HepG2 (cell line): ENCODE data around the gene RAD51D. TPM values are rescaled to one million over a fixed set of nuclear protein-coding genes. Genes with fewer than 3 reads are reported as not detected.
A peak's percentile ranks its signal among the peaks of the same experiment; 100 is the strongest.

Experiments used
- ARNT2 ChIP-seq: sonication (generic); formaldehyde crosslinking; IDR thresholded peaks from 2 replicates; pipeline ENCODE4 v1.8.0; 2022; ENCODE audit warnings: mild to moderate bottlenecking, low read depth, missing genetic modification reagents, moderate library complexity
- CREM ChIP-seq, 2 experiments: sonication (generic) in 1 of 2; formaldehyde crosslinking in 1 of 2; IDR thresholded peaks; 2 replicates each; pipeline versions ENCODE4 v1.4.0 to v1.6.1; 2016 to 2020; ENCODE audit warnings: antibody characterized with exemption in 1 of 2, mild to moderate bottlenecking in 1 of 2, missing genetic modification reagents in 1 of 2
- EZH2 ChIP-seq: conservative IDR thresholded peaks from 2 replicates; pipeline ENCODE4 v1.6.1; 2012; ENCODE audit warnings: mild to moderate bottlenecking, low read depth, low read length, moderate library complexity
- FOXA1 ChIP-seq, 2 experiments: fragments of 450-650 bp in 1 of 2; sonication (generic) in 1 of 2; formaldehyde crosslinking in 1 of 2; IDR thresholded peaks; 2 replicates each; pipeline versions ENCODE4 v1.4.0 to v1.6.1; 2016 to 2020; ENCODE audit warnings: missing genetic modification reagents in 1 of 2
- HDAC6 ChIP-seq: fragments of 200-600 bp; sonication (generic); IDR thresholded peaks from 2 replicates; pipeline ENCODE4 v1.7.0; 2017; ENCODE audit warnings: mild to moderate bottlenecking, antibody characterized with exemption, low read length, low read depth
- ISX ChIP-seq: sonication (generic); formaldehyde crosslinking; conservative IDR thresholded peaks from 2 replicates; pipeline ENCODE4 v1.5.0; 2020; ENCODE audit warnings: missing genetic modification reagents
- KDM1A ChIP-seq: IDR thresholded peaks from 2 replicates; pipeline ENCODE4 v1.6.1; 2016; ENCODE audit warnings: missing compliant biosample characterization
- KMT2A ChIP-seq: sonication (generic); formaldehyde crosslinking; IDR thresholded peaks from 2 replicates; pipeline ENCODE4 v1.4.0; 2020; ENCODE audit warnings: missing genetic modification reagents
- NFE2 ChIP-seq: sonication (generic); formaldehyde crosslinking; IDR thresholded peaks from 2 replicates; pipeline ENCODE4 v1.4.0; 2020; ENCODE audit warnings: missing genetic modification reagents
- REL ChIP-seq: sonication (generic); formaldehyde crosslinking; conservative IDR thresholded peaks from 2 replicates; pipeline ENCODE4 v1.8.0; 2022; ENCODE audit warnings: mild to moderate bottlenecking, missing genetic modification reagents, moderate library complexity
- RNF2 ChIP-seq: fragments of 450-650 bp; conservative IDR thresholded peaks from 2 replicates; pipeline ENCODE4 v1.6.1; 2016; ENCODE audit warnings: low read depth
- SMC3 ChIP-seq: IDR thresholded peaks from 2 replicates; pipeline ENCODE4 v1.6.1; 2011; ENCODE audit warnings: low read length, improper control_type of control experiment
- SNAPC2 ChIP-seq: sonication (generic); formaldehyde crosslinking; IDR thresholded peaks from 2 replicates; pipeline ENCODE4 v1.8.1; 2022; ENCODE audit warnings: mild to moderate bottlenecking, missing genetic modification reagents
- SYNCRIP ChIP-seq: fragments of 200-400 bp; formaldehyde crosslinking; IDR thresholded peaks from 2 replicates; pipeline ENCODE4 v1.6.1; 2018; ENCODE audit warnings: mild to moderate bottlenecking, low read depth, low read length; ENCODE audit not compliant: insufficient read depth
- TSC22D2 ChIP-seq: sonication (generic); formaldehyde crosslinking; IDR thresholded peaks from 2 replicates; pipeline ENCODE4 v1.5.1; 2020; ENCODE audit warnings: missing genetic modification reagents, mild to moderate bottlenecking, borderline replicate concordance
- U2AF2 ChIP-seq: fragments of 200-400 bp; formaldehyde crosslinking; IDR thresholded peaks from 2 replicates; pipeline ENCODE4 v1.6.1; 2017; ENCODE audit warnings: low read depth, mild to moderate bottlenecking, low read length
- ZFP36 ChIP-seq: fragments of 150-350 bp; IDR thresholded peaks from 2 replicates; pipeline ENCODE4 v1.6.1; 2018; ENCODE audit warnings: borderline replicate concordance, low read length, low read depth; ENCODE audit not compliant: partially characterized antibody
- ZFP82 ChIP-seq: sonication (generic); formaldehyde crosslinking; IDR thresholded peaks from 2 replicates; pipeline ENCODE4 v1.5.1; 2020; ENCODE audit warnings: mild to moderate bottlenecking, missing genetic modification reagents, borderline replicate concordance
- ZNF232 ChIP-seq: sonication (generic); formaldehyde crosslinking; IDR thresholded peaks from 2 replicates; pipeline ENCODE4 v1.4.0; 2020; ENCODE audit warnings: missing genetic modification reagents, borderline replicate concordance
- ZNF468 ChIP-seq: sonication (generic); formaldehyde crosslinking; IDR thresholded peaks from 2 replicates; pipeline ENCODE4 v1.8.0; 2022; ENCODE audit warnings: mild to moderate bottlenecking, moderate library complexity, missing genetic modification reagents
- ZNF589 ChIP-seq: sonication (generic); formaldehyde crosslinking; conservative IDR thresholded peaks from 2 replicates; pipeline ENCODE4 v1.8.0; 2022; ENCODE audit warnings: mild to moderate bottlenecking, moderate library complexity, missing genetic modification reagents
- ZNF891 ChIP-seq: sonication (generic); formaldehyde crosslinking; IDR thresholded peaks from 2 replicates; pipeline ENCODE4 v1.5.0; 2020; ENCODE audit warnings: mild to moderate bottlenecking, missing genetic modification reagents
- polyA plus RNA-seq, 8 experiments: library from polyadenylated mRNA; depleted of rRNA in 3 of 8; stranded (reverse) in 7 of 8; unstranded in 1 of 8; fragments of >200 nt; fragmentation: Illumina TruSeq in 4 of 8; extraction: Trizol in 4 of 8; gene quantifications; 2 replicates each; pipeline versions ENCODE4 v1.2.1 to v1.2.3, GENCODE V29; 2011 to 2016; ENCODE audit warnings: low read depth in 4 of 8, missing spikeins in 1 of 8, mixed read lengths in 1 of 8; ENCODE audit not compliant: insufficient read depth in 1 of 8
- total RNA-seq, 5 experiments: library from RNA; depleted of rRNA; stranded (reverse); fragments of >200 nt; fragmentation: Illumina TruSeq; extraction: Trizol; gene quantifications; 2 replicates each; pipeline ENCODE4 v1.2.3, GENCODE V29; 2016; ENCODE audit warnings: low read depth in 1 of 5
- TF ChIP-seq, protein P1 (sequence below): sonication (generic); formaldehyde crosslinking; IDR thresholded peaks from 2 replicates; pipeline ENCODE4 v1.5.1; 2020; ENCODE audit warnings: mild to moderate bottlenecking, missing genetic modification reagents, moderate library complexity
- TF ChIP-seq, protein P2 (sequence below): IDR thresholded peaks from 2 replicates; pipeline ENCODE4 v1.6.1; 2016; ENCODE audit warnings: missing biosample characterization, missing genetic modification reagents, low read depth
- TF ChIP-seq, protein P3 (sequence below): sonication (generic); formaldehyde crosslinking; IDR thresholded peaks from 2 replicates; pipeline ENCODE4 v1.4.0; 2020; ENCODE audit warnings: missing genetic modification reagents, borderline replicate concordance

RAD51D gene
- total and polyA plus RNA-seq, 2 of the 13 experiments (the other 11 are each of a cell fraction or from before 2014, with no cell fraction given), result 6.7 to 13.1 TPM

GRCh38 chr17:35079547-35080423 lies 39.9 kb downstream of the RAD51D start (continued):
- TF ChIP-seq, protein P1, sequence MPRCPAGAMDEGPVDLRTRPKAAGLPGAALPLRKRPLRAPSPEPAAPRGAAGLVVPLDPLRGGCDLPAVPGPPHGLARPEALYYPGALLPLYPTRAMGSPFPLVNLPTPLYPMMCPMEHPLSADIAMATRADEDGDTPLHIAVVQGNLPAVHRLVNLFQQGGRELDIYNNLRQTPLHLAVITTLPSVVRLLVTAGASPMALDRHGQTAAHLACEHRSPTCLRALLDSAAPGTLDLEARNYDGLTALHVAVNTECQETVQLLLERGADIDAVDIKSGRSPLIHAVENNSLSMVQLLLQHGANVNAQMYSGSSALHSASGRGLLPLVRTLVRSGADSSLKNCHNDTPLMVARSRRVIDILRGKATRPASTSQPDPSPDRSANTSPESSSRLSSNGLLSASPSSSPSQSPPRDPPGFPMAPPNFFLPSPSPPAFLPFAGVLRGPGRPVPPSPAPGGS (CRISPR knock-in tag), result no peak
- TF ChIP-seq, protein P2, sequence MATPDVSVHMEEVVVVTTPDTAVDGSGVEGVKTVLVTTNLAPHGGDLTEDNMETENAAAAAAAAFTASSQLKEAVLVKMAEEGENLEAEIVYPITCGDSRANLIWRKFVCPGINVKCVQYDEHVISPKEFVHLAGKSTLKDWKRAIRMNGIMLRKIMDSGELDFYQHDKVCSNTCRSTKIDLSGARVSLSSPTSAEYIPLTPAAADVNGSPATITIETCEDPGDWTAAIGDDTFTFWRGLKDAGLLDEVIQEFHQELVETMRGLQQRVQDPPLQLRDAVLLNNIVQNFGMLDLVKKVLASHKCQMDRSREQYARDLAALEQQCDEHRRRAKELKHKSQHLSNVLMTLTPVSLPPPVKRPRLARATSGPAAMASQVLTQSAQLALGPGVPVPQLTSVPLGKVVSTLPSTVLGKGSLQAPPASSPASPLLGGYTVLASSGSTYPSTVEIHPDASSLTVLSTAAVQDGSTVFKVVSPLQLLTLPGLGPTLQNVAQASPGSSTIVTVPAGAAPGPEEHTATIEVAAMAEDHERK (CRISPR knock-in tag), result no peak
- TF ChIP-seq KDM1A (CRISPR knock-in tag), result no peak
- peak; percentile 59; the same call in 1 of the 2 replicates for TF ChIP-seq CREM (IDR thresholded peaks at IDR 0.05)
- no peak for TF ChIP-seq CREM (CRISPR knock-in tag; IDR thresholded peaks at IDR 0.05)
- no peak for TF ChIP-seq SMC3
- TF ChIP-seq SNAPC2 (CRISPR knock-in tag), result no peak
- no peak for TF ChIP-seq ISX (CRISPR knock-in tag)
- no peak for TF ChIP-seq HDAC6
- TF ChIP-seq, protein P3, sequence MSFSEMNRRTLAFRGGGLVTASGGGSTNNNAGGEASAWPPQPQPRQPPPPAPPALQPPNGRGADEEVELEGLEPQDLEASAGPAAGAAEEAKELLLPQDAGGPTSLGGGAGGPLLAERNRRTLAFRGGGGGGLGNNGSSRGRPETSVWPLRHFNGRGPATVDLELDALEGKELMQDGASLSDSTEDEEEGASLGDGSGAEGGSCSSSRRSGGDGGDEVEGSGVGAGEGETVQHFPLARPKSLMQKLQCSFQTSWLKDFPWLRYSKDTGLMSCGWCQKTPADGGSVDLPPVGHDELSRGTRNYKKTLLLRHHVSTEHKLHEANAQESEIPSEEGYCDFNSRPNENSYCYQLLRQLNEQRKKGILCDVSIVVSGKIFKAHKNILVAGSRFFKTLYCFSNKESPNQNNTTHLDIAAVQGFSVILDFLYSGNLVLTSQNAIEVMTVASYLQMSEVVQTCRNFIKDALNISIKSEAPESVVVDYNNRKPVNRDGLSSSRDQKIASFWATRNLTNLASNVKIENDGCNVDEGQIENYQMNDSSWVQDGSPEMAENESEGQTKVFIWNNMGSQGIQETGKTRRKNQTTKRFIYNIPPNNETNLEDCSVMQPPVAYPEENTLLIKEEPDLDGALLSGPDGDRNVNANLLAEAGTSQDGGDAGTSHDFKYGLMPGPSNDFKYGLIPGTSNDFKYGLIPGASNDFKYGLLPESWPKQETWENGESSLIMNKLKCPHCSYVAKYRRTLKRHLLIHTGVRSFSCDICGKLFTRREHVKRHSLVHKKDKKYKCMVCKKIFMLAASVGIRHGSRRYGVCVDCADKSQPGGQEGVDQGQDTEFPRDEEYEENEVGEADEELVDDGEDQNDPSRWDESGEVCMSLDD (CRISPR knock-in tag), result no peak
- TF ChIP-seq ARNT2 (CRISPR knock-in tag), result no peak
- TF ChIP-seq KMT2A (CRISPR knock-in tag), result no peak
- no peak for TF ChIP-seq ZFP82 (CRISPR knock-in tag)
- no peak for TF ChIP-seq ZNF589 (CRISPR knock-in tag)
- TF ChIP-seq ZFP36, result no peak
- TF ChIP-seq ZNF232 (CRISPR knock-in tag), result no peak
- TF ChIP-seq REL (CRISPR knock-in tag), result no peak
- TF ChIP-seq ZNF468 (CRISPR knock-in tag), result no peak
- no peak for TF ChIP-seq TSC22D2 (CRISPR knock-in tag)
- no peak for TF ChIP-seq RNF2
- no peak for TF ChIP-seq SYNCRIP
- no peak for TF ChIP-seq ZNF891 (CRISPR knock-in tag)
- no peak for TF ChIP-seq NFE2 (CRISPR knock-in tag)
- TF ChIP-seq U2AF2, result no peak
- peak; percentile 14; the same call in 1 of the 2 replicates for TF ChIP-seq FOXA1 (IDR thresholded peaks at IDR 0.05)
- TF ChIP-seq FOXA1 (CRISPR knock-in tag; IDR thresholded peaks at IDR 0.05), result peak; percentile 80
- no peak for TF ChIP-seq EZH2
